ENCODE data around the gene PRKX. TPM values are rescaled to one million over a fixed set of nuclear protein-coding genes. Genes with fewer than 3 reads are reported as not detected.
"Not testable (repeated sequence)": the region's sequence is repeated elsewhere in the genome, so short reads cannot be mapped to it uniquely, and the experiment has no call there.

Gene PRKX
- total RNA-seq, 3 donors from 2014 or later (not counting 1 experiment from before 2014, with no cell fraction given) = 44.9 to 131 (median 97.6) TPM

- DNase-seq; H3K4me1 ChIP-seq (ENCODE audit: control insufficient read depth, insufficient read depth, low read length); H3K27ac ChIP-seq (ENCODE audit: low read length); H3K4me3 Mint-ChIP-seq; H3K27me3 ChIP-seq (ENCODE audit: control insufficient read depth, insufficient read depth, low read length); H3K27me3 Mint-ChIP-seq (ENCODE audit: low read depth in 2 of 2); H3K4me3 ChIP-seq (ENCODE audit: low read length); H3K27ac Mint-ChIP-seq; H3K36me3 ChIP-seq (ENCODE audit: control insufficient read depth, insufficient read depth, low read length); H3K9me3 ChIP-seq (ENCODE audit: control insufficient read depth, insufficient read depth, low read length); H3K9me3 Mint-ChIP-seq; ATAC-seq; intact Hi-C loops (cut with micrococcal nuclease): not testable (repeated sequence)
- Mint-ChIP-seq H3K4me1 (peaks cover 15 to 18% of the 10 kb centered on the region in 2 donors), H3K36me3 (peaks cover 10% of the 10 kb centered on the region)
- 74% methylated on average over 2 of the region's 4 CpGs for WGBS (ENCODE audit: insufficient coverage)
Observed at GRCh38 chrX:3734456-3734855, 21.0 kb upstream of the PRKX start.

- Mint-ChIP-seq H3K4me1 (peaks cover 5 to 6% of the 10 kb centered on the region in 2 donors), H3K4me3 (no peak overlapping the region), H3K27ac (no peak overlapping the region), H3K9me3 (no peaks in the 10 kb centered on the region), H3K36me3 (no peaks in the 10 kb centered on the region), H3K27me3 (ENCODE audit: low read depth in 2 of 2) (no peaks in the 10 kb centered on the region)
- intact Hi-C loops (cut with micrococcal nuclease) = no loop called here
- no peaks in the 10 kb centered on the region for H3K4me1 ChIP-seq (ENCODE audit: control insufficient read depth, insufficient read depth, low read length)
- no peak for TF ChIP-seq CTCF (IDR thresholded peaks at IDR 0.05)
- no peak for ATAC-seq
- H3K4me3 ChIP-seq (ENCODE audit: low read length) = no peak overlapping the region
- H3K36me3 ChIP-seq (ENCODE audit: control insufficient read depth, insufficient read depth, low read length) = no peaks in the 10 kb centered on the region
- H3K27me3 ChIP-seq (ENCODE audit: control insufficient read depth, insufficient read depth, low read length) = no peaks in the 10 kb centered on the region
- DNase-seq = no peak
- no peak overlapping the region for H3K27ac ChIP-seq (ENCODE audit: low read length)
- no peaks in the 10 kb centered on the region for H3K9me3 ChIP-seq (ENCODE audit: control insufficient read depth, insufficient read depth, low read length)
- 100% methylated on average over 4 of the region's 7 CpGs for WGBS (ENCODE audit: insufficient coverage)
Observed at GRCh38 chrX:3733043-3733430, 19.6 kb upstream of the PRKX start.

GRCh38 chrX:3732326-3733042 is 19.0 kb upstream of the PRKX start:
- H3K27me3 ChIP-seq (ENCODE audit: control insufficient read depth, insufficient read depth, low read length); H3K36me3 Mint-ChIP-seq; H3K4me1 ChIP-seq (ENCODE audit: control insufficient read depth, insufficient read depth, low read length); intact Hi-C loops (cut with micrococcal nuclease); H3K4me1 Mint-ChIP-seq; H3K27me3 Mint-ChIP-seq (ENCODE audit: low read depth in 2 of 2); H3K9me3 Mint-ChIP-seq; H3K36me3 ChIP-seq (ENCODE audit: control insufficient read depth, insufficient read depth, low read length); H3K27ac Mint-ChIP-seq; H3K4me3 Mint-ChIP-seq; DNase-seq; H3K4me3 ChIP-seq (ENCODE audit: low read length); H3K9me3 ChIP-seq (ENCODE audit: control insufficient read depth, insufficient read depth, low read length); H3K27ac ChIP-seq (ENCODE audit: low read length); ATAC-seq: not testable (repeated sequence)
- WGBS (ENCODE audit: insufficient coverage) = 85% methylated on average over 9 of the region's 15 CpGs

GRCh38 chrX:3728454-3728853 is 15.0 kb upstream of the PRKX start:
- Histone ChIP-seq H3K4me1 (ENCODE audit: control insufficient read depth, insufficient read depth, low read length) (no peaks in the 10 kb centered on the region), H3K27me3 (ENCODE audit: control insufficient read depth, insufficient read depth, low read length) (no peaks in the 10 kb centered on the region), H3K36me3 (ENCODE audit: control insufficient read depth, insufficient read depth, low read length) (no peaks in the 10 kb centered on the region), H3K9me3 (ENCODE audit: control insufficient read depth, insufficient read depth, low read length) (no peaks in the 10 kb centered on the region), H3K27ac (ENCODE audit: low read length) (no peak overlapping the region), H3K4me3 (ENCODE audit: low read length) (no peak overlapping the region)
- Mint-ChIP-seq H3K27ac (no peak overlapping the region), H3K9me3 (no peaks in the 10 kb centered on the region), H3K36me3 (no peaks in the 10 kb centered on the region), H3K4me1 (no peaks in the 10 kb centered on the region), H3K27me3 (ENCODE audit: low read depth in 2 of 2) (no peaks in the 10 kb centered on the region), H3K4me3 (no peak overlapping the region)
- no peak for ATAC-seq
- WGBS (ENCODE audit: insufficient coverage) = 91% methylated on average over 9 of the region's 9 CpGs
- TF ChIP-seq CTCF (IDR thresholded peaks at IDR 0.05) = no peak
- no peak for DNase-seq
- intact Hi-C loops (cut with micrococcal nuclease) = no loop called here

GRCh38 chrX:3723460-3723859 is 10.0 kb upstream of the PRKX start:
- H3K36me3 Mint-ChIP-seq; H3K4me3 ChIP-seq (ENCODE audit: low read length); H3K27me3 Mint-ChIP-seq (ENCODE audit: low read depth in 2 of 2); H3K27me3 ChIP-seq (ENCODE audit: control insufficient read depth, insufficient read depth, low read length); H3K9me3 Mint-ChIP-seq; H3K27ac ChIP-seq (ENCODE audit: low read length); H3K9me3 ChIP-seq (ENCODE audit: control insufficient read depth, insufficient read depth, low read length); H3K36me3 ChIP-seq (ENCODE audit: control insufficient read depth, insufficient read depth, low read length); ATAC-seq; H3K4me3 Mint-ChIP-seq; H3K4me1 ChIP-seq (ENCODE audit: control insufficient read depth, insufficient read depth, low read length); intact Hi-C loops (cut with micrococcal nuclease); H3K4me1 Mint-ChIP-seq; DNase-seq; H3K27ac Mint-ChIP-seq: not testable (repeated sequence)
- 100% methylated on average over 5 of the region's 9 CpGs for WGBS (ENCODE audit: insufficient coverage)
